Prostate gland (tissue), 2 donors: Measurements from ENCODE around the gene DKKL1. TPM values are rescaled to one million over a fixed set of nuclear protein-coding genes. Genes with fewer than 3 reads are reported as not detected.

Experiments used
- DNase-seq: peaks from one replicate; pipeline ENCODE4 v3.0.0-alpha.2; 2019; ENCODE audit warnings: low spot score
- H3K27ac ChIP-seq, 2 donors: fragments of 200-600 bp; sonication (generic); 2 replicates each; pipeline ENCODE4 v1.5.1; 2017 to 2019
- H3K27me3 ChIP-seq: fragments of 200-600 bp; sonication (generic); replicated peaks from 2 replicates; pipeline ENCODE4 v1.5.1; 2019; ENCODE audit not compliant: insufficient read depth
- H3K36me3 ChIP-seq, 2 donors: fragments of 200-600 bp; sonication (generic); 1 replicate in 1 of 2; 2 replicates in 1 of 2; pipeline versions ENCODE4 v1.5.1 to v1.8.1; 2017 to 2019
- H3K4me1 ChIP-seq: fragments of 200-600 bp; sonication (generic); replicated peaks from 2 replicates; pipeline ENCODE4 v1.5.1; 2019
- H3K4me3 ChIP-seq, 2 donors: fragments of 200-600 bp; sonication (generic); 2 replicates each; pipeline ENCODE4 v1.5.1; 2017 to 2019
- H3K9me3 ChIP-seq: fragments of 200-600 bp; sonication (generic); 2 replicates; pipeline ENCODE4 v1.5.1; 2017
- POLR2A ChIP-seq: fragments of 450-650 bp; IDR thresholded peaks from one replicate; pipeline ENCODE4 v1.6.1; 2016; ENCODE audit warnings: antibody characterized with exemption, mild to moderate bottlenecking
- POLR2AphosphoS5 ChIP-seq: sonication (generic); formaldehyde crosslinking; IDR thresholded peaks from one replicate; pipeline ENCODE4 v1.6.1; 2017; ENCODE audit warnings: antibody characterized with exemption
- WGBS: methylation state at CpG from one replicate; pipeline ENCODE4 v1.1.5; 2018; 5-methylcytosine and 5-hydroxymethylcytosine counted together
- intact Hi-C: fragments of 100-400 bp; cut with DNase I; formaldehyde crosslinking; loops from one replicate; pipeline ENCODE4 v1.14.2; 2022
- total RNA-seq, 2 donors: library from RNA; depleted of rRNA; stranded (reverse); fragments of >200 nt; gene quantifications; one replicate each; pipeline ENCODE4 v1.1.0, GENCODE V29; 2016
- TF ChIP-seq, protein P1 (sequence below), 4 experiments: fragments of 200-600 bp in 2 of 4; fragments of 450-650 bp in 2 of 4; sonication (generic) in 2 of 4; IDR thresholded peaks; 1 replicate in 3 of 4; 2 replicates in 1 of 4; pipeline ENCODE4 v1.5.1; 2016 to 2019; ENCODE audit warnings: antibody characterized with exemption in 4 of 4, mild to moderate bottlenecking in 2 of 4, moderate library complexity in 2 of 4

The DKKL1 gene
- total RNA-seq, 2 donors from 2014 or later, result 1.0 to 17.8 TPM

DNA sequence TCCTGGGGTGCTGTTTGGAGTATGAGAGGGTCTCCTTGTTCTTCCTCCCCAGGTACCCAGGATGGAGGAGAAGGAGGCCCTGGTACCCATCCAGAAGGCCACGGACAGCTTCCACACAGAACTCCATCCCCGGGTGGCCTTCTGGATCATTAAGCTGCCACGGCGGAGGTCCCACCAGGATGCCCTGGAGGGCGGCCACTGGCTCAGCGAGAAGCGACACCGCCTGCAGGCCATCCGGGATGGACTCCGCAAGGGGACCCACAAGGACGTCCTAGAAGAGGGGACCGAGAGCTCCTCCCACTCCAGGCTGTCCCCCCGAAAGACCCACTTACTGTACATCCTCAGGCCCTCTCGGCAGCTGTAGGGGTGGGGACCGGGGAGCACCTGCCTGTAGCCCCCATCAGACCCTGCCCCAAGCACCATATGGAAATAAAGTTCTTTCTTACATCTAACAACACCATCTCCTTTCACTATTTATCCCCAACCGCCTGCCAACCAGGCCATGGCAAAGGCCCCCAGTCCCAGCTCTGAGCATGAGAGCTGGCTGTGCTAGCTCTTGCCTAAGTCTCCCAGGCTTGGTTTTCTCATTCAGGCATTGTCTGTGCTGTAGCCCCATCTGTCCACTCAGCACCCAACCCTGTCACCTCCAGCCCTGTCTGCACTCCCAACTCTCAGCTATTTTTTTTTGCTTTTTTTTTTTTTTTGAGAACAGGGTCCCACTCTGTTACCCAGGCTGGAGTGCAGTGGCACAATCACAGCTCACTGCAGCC is 11.2 kb downstream of the DKKL1 start:
- no peaks in the 10 kb centered on the region for H3K4me1 ChIP-seq
- DNase-seq, result no peak
- intact Hi-C loops, result no loop called here
- no peak overlapping the region for H3K4me3 ChIP-seq
- no peak for TF ChIP-seq POLR2AphosphoS5
- TF ChIP-seq, protein P1, sequence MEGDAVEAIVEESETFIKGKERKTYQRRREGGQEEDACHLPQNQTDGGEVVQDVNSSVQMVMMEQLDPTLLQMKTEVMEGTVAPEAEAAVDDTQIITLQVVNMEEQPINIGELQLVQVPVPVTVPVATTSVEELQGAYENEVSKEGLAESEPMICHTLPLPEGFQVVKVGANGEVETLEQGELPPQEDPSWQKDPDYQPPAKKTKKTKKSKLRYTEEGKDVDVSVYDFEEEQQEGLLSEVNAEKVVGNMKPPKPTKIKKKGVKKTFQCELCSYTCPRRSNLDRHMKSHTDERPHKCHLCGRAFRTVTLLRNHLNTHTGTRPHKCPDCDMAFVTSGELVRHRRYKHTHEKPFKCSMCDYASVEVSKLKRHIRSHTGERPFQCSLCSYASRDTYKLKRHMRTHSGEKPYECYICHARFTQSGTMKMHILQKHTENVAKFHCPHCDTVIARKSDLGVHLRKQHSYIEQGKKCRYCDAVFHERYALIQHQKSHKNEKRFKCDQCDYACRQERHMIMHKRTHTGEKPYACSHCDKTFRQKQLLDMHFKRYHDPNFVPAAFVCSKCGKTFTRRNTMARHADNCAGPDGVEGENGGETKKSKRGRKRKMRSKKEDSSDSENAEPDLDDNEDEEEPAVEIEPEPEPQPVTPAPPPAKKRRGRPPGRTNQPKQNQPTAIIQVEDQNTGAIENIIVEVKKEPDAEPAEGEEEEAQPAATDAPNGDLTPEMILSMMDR (IDR thresholded peaks at IDR 0.05), result no peak
- TF ChIP-seq POLR2A, result no peak
- H3K9me3 ChIP-seq, result no peaks in the 10 kb centered on the region
- no peaks in the 10 kb centered on the region for H3K27me3 ChIP-seq
- WGBS, result 88% methylated on average over 16 of the region's 16 CpGs
- H3K27ac ChIP-seq, result no peak overlapping the region
- no peaks in the 10 kb centered on the region for H3K36me3 ChIP-seq

GRCh38 chr19:49378512-49378911 is 14.8 kb downstream of the DKKL1 start:
- no peaks in the 10 kb centered on the region for H3K9me3 ChIP-seq
- no peak overlapping the region for H3K4me3 ChIP-seq
- H3K4me1 ChIP-seq, result no peaks in the 10 kb centered on the region
- TF ChIP-seq, protein P1 (IDR thresholded peaks at IDR 0.05), result no peak
- no peak for TF ChIP-seq POLR2AphosphoS5
- no peak for TF ChIP-seq POLR2A
- no peaks in the 10 kb centered on the region for H3K27me3 ChIP-seq
- 82% methylated on average over 3 of the region's 3 CpGs for WGBS
- DNase-seq, result no peak
- no peaks in the 10 kb centered on the region for H3K36me3 ChIP-seq
- intact Hi-C loops, result no loop called here
- no peak overlapping the region for H3K27ac ChIP-seq

DNA sequence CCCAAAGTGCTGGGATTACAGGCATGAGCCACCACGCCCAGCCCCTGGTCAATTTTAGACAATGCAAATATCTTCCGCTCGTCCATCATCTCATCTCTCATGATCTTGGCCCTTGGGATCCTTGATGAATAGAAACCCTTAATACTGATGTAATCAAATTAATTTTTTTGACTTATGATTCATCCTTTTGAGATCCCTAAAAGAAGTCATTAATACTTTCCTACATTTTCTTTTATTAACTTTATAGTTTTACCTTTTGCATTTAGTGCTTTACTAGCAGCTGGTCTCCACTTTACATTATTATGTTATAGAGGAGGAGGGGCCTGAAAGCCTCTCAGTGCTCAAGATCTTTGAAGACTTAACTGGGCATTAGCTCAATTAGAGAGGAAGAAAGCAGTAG is 16.7 kb downstream of the DKKL1 start:
- Histone ChIP-seq H3K27me3 (no peaks in the 10 kb centered on the region), H3K4me1 (no peaks in the 10 kb centered on the region), H3K9me3 (no peaks in the 10 kb centered on the region), H3K4me3 (no peak overlapping the region), H3K36me3 (no peaks in the 10 kb centered on the region), H3K27ac (no peak overlapping the region)
- DNase-seq, result no peak
- TF ChIP-seq POLR2A (no peak), POLR2AphosphoS5 (no peak)
- TF ChIP-seq, protein P1 (IDR thresholded peaks at IDR 0.05), result no peak
- intact Hi-C loops, result no loop called here
- 92% methylated on average over 3 of the region's 3 CpGs for WGBS

GRCh38 chr19:49382639-49383038 is 19.0 kb downstream of the DKKL1 start:
- H3K27ac ChIP-seq, result no peak overlapping the region
- no peak for TF ChIP-seq POLR2A
- TF ChIP-seq, protein P1 (IDR thresholded peaks at IDR 0.05), result no peak
- no peak for TF ChIP-seq POLR2AphosphoS5
- H3K4me3 ChIP-seq, result no peak overlapping the region
- H3K36me3 ChIP-seq, result no peaks in the 10 kb centered on the region
- no peaks in the 10 kb centered on the region for H3K4me1 ChIP-seq
- WGBS, result 91% methylated on average over 5 of the region's 5 CpGs
- DNase-seq, result no peak
- intact Hi-C loops, result no loop called here
- H3K27me3 ChIP-seq, result no peaks in the 10 kb centered on the region
- no peaks in the 10 kb centered on the region for H3K9me3 ChIP-seq

DNA sequence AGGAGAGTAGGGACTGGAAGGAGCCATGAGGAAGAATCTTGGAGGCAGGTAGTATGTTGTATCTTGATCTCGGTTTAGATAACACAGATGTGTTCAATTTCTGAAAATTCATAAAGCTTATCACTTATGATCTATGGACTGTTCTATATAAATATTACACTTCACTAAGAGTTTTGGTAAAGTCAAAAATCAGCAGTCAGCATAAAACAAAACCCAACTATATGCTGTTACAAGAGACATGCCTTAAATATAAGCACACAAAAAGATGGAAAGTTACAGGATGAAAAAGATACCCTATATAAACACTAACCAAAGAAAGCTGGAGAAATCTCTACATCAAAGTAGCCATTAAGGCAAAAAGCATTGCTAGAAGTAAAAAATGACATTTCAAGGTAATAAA is 19.9 kb downstream of the DKKL1 start:
- TF ChIP-seq, protein P1 (IDR thresholded peaks at IDR 0.05), result no peak
- TF ChIP-seq POLR2AphosphoS5, result no peak
- no peak for TF ChIP-seq POLR2A
- Histone ChIP-seq H3K27me3 (no peaks in the 10 kb centered on the region), H3K36me3 (no peaks in the 10 kb centered on the region), H3K4me1 (no peaks in the 10 kb centered on the region), H3K9me3 (no peaks in the 10 kb centered on the region), H3K27ac (no peak overlapping the region), H3K4me3 (no peak overlapping the region)
- DNase-seq, result no peak
- 42% methylated on average over 1 of the region's 1 CpG for WGBS
- intact Hi-C loops, result no loop called here
